ENCODE results near the gene ADD1.

Gene ADD1

GRCh38 chr4:2925931-2926860 is 82.6 kb downstream of the ADD1 start:
- no peak for DNase-seq
- peaks cover 35% of the 10 kb centered on the region for H3K36me3 Mint-ChIP-seq (ENCODE audit: low read depth)

GRCh38 chr4:2927016-2927695 is 83.5 kb downstream of the ADD1 start:
- Mint-ChIP-seq H3K27me3 (no peaks in the 10 kb centered on the region), H3K9me3 (no peaks in the 10 kb centered on the region), H3K4me3 (no peak overlapping the region), H3K27ac (no peak overlapping the region), H3K4me1 (peaks cover 27% of the 10 kb centered on the region), H3K36me3 (ENCODE audit: low read depth) (peaks cover 35% of the 10 kb centered on the region)
- no peak for DNase-seq
- ATAC-seq: no peak

More at GRCh38 chr4:2925931-2926860, 82.6 kb downstream of the ADD1 start:
- Mint-ChIP-seq H3K9me3 (no peaks in the 10 kb centered on the region), H3K4me1 (peaks cover 30% of the 10 kb centered on the region), H3K27me3 (no peaks in the 10 kb centered on the region), H3K4me3 (no peak overlapping the region), H3K27ac (no peak overlapping the region)
- ATAC-seq: no peak

DNA sequence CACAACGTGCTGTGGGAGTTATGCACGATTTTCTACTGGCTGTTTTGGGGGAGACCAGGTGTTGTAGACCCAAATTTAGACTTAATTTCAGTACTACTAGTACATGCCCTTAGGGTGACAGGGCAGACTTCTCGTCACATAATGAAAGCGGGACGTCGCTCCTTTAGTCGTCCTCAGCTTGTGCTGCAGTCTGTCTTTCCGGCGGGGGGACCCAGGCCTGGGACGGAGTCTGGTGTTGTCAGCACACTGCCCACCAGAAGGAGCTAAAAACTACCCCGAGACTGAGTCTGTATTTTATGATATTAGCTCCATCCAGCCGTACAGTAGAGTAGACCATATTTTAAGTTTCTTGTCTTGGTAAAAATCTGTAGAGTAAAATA is 84.0 kb downstream of the ADD1 start:
- DNase-seq: no peak
- Mint-ChIP-seq H3K27me3 (no peaks in the 10 kb centered on the region), H3K36me3 (ENCODE audit: low read depth) (peaks cover 33% of the 10 kb centered on the region), H3K4me1 (peaks cover 24% of the 10 kb centered on the region), H3K9me3 (no peaks in the 10 kb centered on the region), H3K27ac (peak overlapping the region; percentile 29), H3K4me3 (no peak overlapping the region)
- ATAC-seq: no peak

DNA sequence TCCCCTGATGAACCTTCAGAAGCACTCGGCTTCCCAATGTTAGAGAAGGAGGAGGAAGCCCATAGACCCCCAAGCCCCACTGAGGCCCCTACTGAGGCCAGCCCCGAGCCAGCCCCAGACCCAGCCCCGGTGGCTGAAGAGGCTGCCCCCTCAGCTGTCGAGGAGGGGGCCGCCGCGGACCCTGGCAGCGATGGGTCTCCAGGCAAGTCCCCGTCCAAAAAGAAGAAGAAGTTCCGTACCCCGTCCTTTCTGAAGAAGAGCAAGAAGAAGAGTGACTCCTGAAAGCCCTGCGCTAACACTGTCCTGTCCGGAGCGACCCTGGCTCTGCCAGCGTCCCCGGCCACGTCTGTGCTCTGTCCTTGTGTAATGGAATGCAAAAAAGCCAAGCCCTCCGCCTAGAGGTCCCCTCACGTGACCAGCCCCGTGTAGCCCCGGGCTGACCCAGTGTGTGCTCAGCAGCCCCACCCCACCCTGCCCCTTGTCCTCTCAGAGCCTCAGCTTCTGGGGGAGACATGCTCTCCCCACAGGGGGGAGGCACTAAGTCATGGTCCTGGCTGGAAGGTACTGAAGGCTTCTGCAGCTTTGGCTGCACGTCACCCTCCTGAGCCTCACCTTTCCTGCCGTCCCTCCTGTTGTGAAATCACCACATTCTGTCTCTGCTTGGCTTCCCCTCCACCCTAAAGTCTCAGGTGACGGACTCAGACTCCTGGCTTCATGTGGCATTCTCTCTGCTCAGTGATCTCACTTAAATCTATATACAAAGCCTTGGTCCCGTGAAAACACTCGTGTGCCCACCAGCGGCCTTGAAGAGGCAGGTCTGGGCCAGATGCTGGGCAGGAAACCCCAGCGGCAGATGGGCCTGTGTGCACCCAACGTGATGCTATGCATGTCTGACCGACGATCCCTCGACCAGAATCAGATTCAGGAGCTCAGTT is 84.9 kb downstream of the ADD1 start:
- no peak for DNase-seq
- Mint-ChIP-seq H3K27me3 (no peaks in the 10 kb centered on the region), H3K4me3 (no peak overlapping the region), H3K36me3 (ENCODE audit: low read depth) (peaks cover 35% of the 10 kb centered on the region), H3K27ac (peak overlapping the region; percentile 29), H3K4me1 (peaks cover 22% of the 10 kb centered on the region), H3K9me3 (no peaks in the 10 kb centered on the region)
- no peak for ATAC-seq

- H3K27me3 Mint-ChIP-seq: no peaks in the 10 kb centered on the region
- H3K9me3 Mint-ChIP-seq: no peaks in the 10 kb centered on the region
- DNase-seq: no peak
- no peak for ATAC-seq
- no peak overlapping the region for H3K4me3 Mint-ChIP-seq
- H3K4me1 Mint-ChIP-seq: peaks cover 17% of the 10 kb centered on the region
- H3K27ac Mint-ChIP-seq: peak overlapping the region; percentile 22
- peaks cover 33% of the 10 kb centered on the region for H3K36me3 Mint-ChIP-seq (ENCODE audit: low read depth)
Observed at GRCh38 chr4:2929469-2929868, 85.8 kb downstream of the ADD1 start.

- Mint-ChIP-seq H3K4me1 (peaks cover 17% of the 10 kb centered on the region), H3K9me3 (no peaks in the 10 kb centered on the region), H3K27ac (peak overlapping the region; percentile 22), H3K4me3 (no peak overlapping the region), H3K36me3 (ENCODE audit: low read depth) (peaks cover 33% of the 10 kb centered on the region), H3K27me3 (no peaks in the 10 kb centered on the region)
- no peak for ATAC-seq
- DNase-seq: no peak
Observed at GRCh38 chr4:2930135-2930757, 86.6 kb downstream of the ADD1 start.

DNA sequence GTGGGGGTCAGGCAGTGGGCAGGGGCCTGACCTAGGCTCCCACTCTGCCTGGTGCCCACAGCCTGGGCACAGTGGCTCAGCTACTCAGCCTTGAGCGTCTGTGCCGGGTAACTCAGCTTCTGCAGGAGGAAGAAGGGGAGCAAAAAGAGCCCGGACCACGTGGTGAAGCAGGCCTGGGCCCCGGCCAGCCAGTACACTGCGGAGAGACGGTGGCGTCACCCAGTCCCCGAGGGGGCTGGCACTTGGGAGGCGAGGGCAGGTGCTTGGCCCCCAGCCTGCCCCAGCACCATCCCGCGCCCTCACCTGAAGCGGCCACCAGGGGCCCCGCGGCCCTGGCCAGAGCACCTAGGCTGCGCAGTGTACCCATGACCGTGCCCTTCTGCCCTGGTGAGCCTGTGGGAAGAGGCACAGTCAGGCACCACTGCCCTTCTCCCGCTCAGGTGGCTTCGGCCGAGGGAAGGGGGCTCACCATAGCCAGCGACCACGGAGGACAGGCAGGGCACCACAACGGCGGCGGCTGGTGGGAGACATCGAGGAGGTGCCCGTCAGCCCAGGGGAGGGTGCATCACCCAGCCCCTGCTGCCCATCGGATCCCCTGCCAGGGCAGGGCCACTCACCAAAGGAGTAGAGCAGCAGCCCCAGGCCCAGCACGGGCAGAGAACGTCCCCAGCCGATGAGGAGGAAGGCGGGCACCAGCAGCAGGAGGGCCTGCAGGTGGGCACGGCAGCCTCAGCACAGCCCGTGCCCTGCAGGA is 87.3 kb downstream of the ADD1 start:
- Mint-ChIP-seq H3K4me1 (peaks cover 23% of the 10 kb centered on the region), H3K27ac (peak overlapping the region; percentile 22), H3K36me3 (ENCODE audit: low read depth) (peaks cover 33% of the 10 kb centered on the region), H3K4me3 (peak overlapping the region; percentile 48), H3K27me3 (no peaks in the 10 kb centered on the region), H3K9me3 (no peaks in the 10 kb centered on the region)
- no peak for ATAC-seq
- no peak for DNase-seq

GRCh38 chr4:2931512-2932301 is 88.1 kb downstream of the ADD1 start:
- ATAC-seq: peak; percentile 14
- peaks cover 36% of the 10 kb centered on the region for H3K36me3 Mint-ChIP-seq (ENCODE audit: low read depth)
- peak; percentile 68 for DNase-seq
- H3K27ac Mint-ChIP-seq: peak overlapping the region; percentile 88
- no peaks in the 10 kb centered on the region for H3K9me3 Mint-ChIP-seq
- peaks cover 30% of the 10 kb centered on the region for H3K4me1 Mint-ChIP-seq
- H3K4me3 Mint-ChIP-seq: peak overlapping the region; percentile 94
- H3K27me3 Mint-ChIP-seq: no peaks in the 10 kb centered on the region

DNA sequence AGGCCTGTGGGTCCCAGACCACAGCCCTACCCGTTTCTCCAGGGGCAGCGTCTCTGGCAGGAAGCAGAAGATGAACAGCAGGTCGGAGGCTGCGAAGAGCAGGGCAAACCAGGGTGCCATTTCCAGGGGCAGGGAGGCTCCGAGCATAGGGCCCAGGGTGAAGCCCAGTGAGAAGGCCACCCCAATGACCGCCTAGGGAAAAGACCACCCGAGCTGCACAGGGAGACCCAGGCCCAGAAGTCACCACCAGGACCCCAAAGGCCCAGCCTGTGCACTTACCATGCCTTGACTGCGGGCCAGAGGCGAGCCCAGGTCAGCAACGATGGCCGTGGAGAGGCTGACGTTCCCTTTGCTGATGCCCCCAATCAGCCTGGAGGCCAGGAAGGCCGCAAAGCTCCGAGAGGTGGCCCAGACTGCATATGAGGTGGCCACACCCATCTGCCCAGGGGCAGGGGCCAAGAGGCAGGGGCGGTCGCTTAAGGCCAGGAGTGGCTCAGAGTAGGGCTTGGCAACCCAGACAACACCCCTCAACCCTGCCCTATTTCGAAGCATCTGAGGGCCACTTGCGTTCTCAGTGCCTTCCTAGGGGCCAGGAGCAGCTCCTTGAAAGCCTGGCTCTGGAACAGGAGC is 88.8 kb downstream of the ADD1 start:
- H3K27ac Mint-ChIP-seq: peak overlapping the region; percentile 88
- ATAC-seq: no peak
- H3K4me1 Mint-ChIP-seq: peaks cover 38% of the 10 kb centered on the region
- H3K9me3 Mint-ChIP-seq: no peaks in the 10 kb centered on the region
- DNase-seq: no peak
- H3K36me3 Mint-ChIP-seq (ENCODE audit: low read depth): peaks cover 41% of the 10 kb centered on the region
- H3K27me3 Mint-ChIP-seq: no peaks in the 10 kb centered on the region
- peak overlapping the region; percentile 94 for H3K4me3 Mint-ChIP-seq

DNA sequence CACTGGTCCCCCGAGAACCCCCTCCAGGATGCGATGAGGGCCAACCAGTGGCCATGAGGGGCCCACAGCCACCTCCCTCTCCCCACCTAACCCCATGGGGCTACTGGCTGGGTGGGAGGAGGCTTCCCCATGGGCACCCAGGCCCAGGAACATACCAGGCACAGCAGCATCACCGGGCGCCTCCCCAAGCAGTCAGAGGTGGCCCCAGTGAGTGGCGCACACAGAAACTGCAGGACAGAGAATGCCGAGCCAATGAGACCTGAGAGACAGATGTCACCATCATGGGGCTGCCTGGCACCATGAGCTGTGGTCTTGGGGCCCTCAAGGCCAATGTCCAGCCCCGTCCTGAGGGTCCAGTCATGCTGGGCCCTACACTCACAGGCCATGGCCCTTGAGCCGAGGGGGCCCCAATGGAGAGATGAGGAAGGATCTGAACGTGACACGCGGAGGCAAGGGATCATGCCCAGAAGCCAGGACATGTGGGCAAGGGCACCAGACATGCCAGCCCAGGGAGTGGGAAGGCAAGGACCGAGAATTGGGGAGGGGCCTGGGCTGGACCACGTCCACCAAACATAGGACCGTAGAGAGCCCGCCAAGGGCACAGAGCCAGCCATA is 89.4 kb downstream of the ADD1 start:
- peak overlapping the region; percentile 88 for H3K27ac Mint-ChIP-seq
- DNase-seq: no peak
- H3K4me1 Mint-ChIP-seq: peaks cover 44% of the 10 kb centered on the region

GRCh38 chr4:2933566-2934076 is 90.0 kb downstream of the ADD1 start:
- H3K4me3 Mint-ChIP-seq: peak overlapping the region; percentile 94
- H3K27ac Mint-ChIP-seq: peak overlapping the region; percentile 88
- DNase-seq (no peak), ATAC-seq (no peak)
- H3K36me3 Mint-ChIP-seq (ENCODE audit: low read depth): peaks cover 52% of the 10 kb centered on the region
- H3K4me1 Mint-ChIP-seq: peaks cover 47% of the 10 kb centered on the region
- no peaks in the 10 kb centered on the region for H3K9me3 Mint-ChIP-seq
- no peaks in the 10 kb centered on the region for H3K27me3 Mint-ChIP-seq

More for the DNA sequence above, 89.4 kb downstream of the ADD1 start:
- ATAC-seq: no peak
- Mint-ChIP-seq H3K9me3 (no peaks in the 10 kb centered on the region), H3K36me3 (ENCODE audit: low read depth) (peaks cover 48% of the 10 kb centered on the region), H3K27me3 (no peaks in the 10 kb centered on the region), H3K4me3 (peak overlapping the region; percentile 94)
